HUES6 (cell line): ENCODE results near the gene TNS2.
"Not testable (repeated sequence)": the region's sequence is repeated elsewhere in the genome, so short reads cannot be mapped to it uniquely, and the experiment has no call there.

ENCODE experiments used
- H3K27ac ChIP-seq: 2 replicates; pipeline ENCODE4 v1.7.0; 2013; ENCODE audit warnings: low read depth, mild to moderate bottlenecking, low read length, inconsistent platforms
- H3K27me3 ChIP-seq: 2 replicates; pipeline ENCODE4 v1.6.1; 2013; ENCODE audit warnings: low read length; ENCODE audit not compliant: control insufficient read depth, insufficient read depth
- H3K36me3 ChIP-seq: 2 replicates; pipeline ENCODE4 v1.6.1; 2013; ENCODE audit warnings: low read length; ENCODE audit not compliant: control insufficient read depth, insufficient read depth
- H3K4me1 ChIP-seq: 2 replicates; pipeline ENCODE4 v1.6.1; 2013; ENCODE audit warnings: low read length; ENCODE audit not compliant: control insufficient read depth, insufficient read depth
- H3K4me3 ChIP-seq: 2 replicates; pipeline ENCODE4 v1.5.1; 2013; ENCODE audit warnings: low read depth, low read length
- H3K9ac ChIP-seq: one replicate; pipeline ENCODE4 v1.6.1; 2013; ENCODE audit warnings: mild to moderate bottlenecking, low read length
- H3K9me3 ChIP-seq: 2 replicates; pipeline ENCODE4 v1.6.1; 2013; ENCODE audit warnings: low read depth, low read length; ENCODE audit not compliant: control insufficient read depth, insufficient read depth

TNS2 gene

GRCh38 chr12:53091756-53092155, 41.9 kb downstream of the TNS2 start:
- H3K9ac ChIP-seq, result no peak overlapping the region
- H3K9me3 ChIP-seq, result no peaks in the 10 kb centered on the region
- no peak overlapping the region for H3K27ac ChIP-seq
- no peaks in the 10 kb centered on the region for H3K36me3 ChIP-seq
- H3K4me3 ChIP-seq, result no peak overlapping the region
- H3K27me3 ChIP-seq, result peaks cover 22% of the 10 kb centered on the region
- H3K4me1 ChIP-seq, result peaks cover 6% of the 10 kb centered on the region

GRCh38 chr12:53093777-53094393, 44.0 kb downstream of the TNS2 start:
- Histone ChIP-seq H3K27me3 (peaks cover 35% of the 10 kb centered on the region), H3K27ac (no peak overlapping the region), H3K36me3 (no peaks in the 10 kb centered on the region), H3K4me3 (no peak overlapping the region), H3K4me1 (peaks cover 16% of the 10 kb centered on the region), H3K9me3 (no peaks in the 10 kb centered on the region), H3K9ac (no peak overlapping the region)

- peaks cover 20% of the 10 kb centered on the region for H3K4me1 ChIP-seq
- H3K36me3 ChIP-seq, result no peaks in the 10 kb centered on the region
- peaks cover 39% of the 10 kb centered on the region for H3K27me3 ChIP-seq
- H3K27ac ChIP-seq, result no peak overlapping the region
- H3K4me3 ChIP-seq, result no peak overlapping the region
- no peaks in the 10 kb centered on the region for H3K9me3 ChIP-seq
- no peak overlapping the region for H3K9ac ChIP-seq
These were observed 44.5 kb downstream of the TNS2 start for GRCh38 chr12:53094394-53094787.

GRCh38 chr12:53094796-53095595, 45.1 kb downstream of the TNS2 start:
- peaks cover 20% of the 10 kb centered on the region for H3K4me1 ChIP-seq
- not testable (repeated sequence) for H3K9ac ChIP-seq, H3K36me3 ChIP-seq, H3K9me3 ChIP-seq, H3K27ac ChIP-seq, H3K4me3 ChIP-seq
- peaks cover 39% of the 10 kb centered on the region for H3K27me3 ChIP-seq

GRCh38 chr12:53095596-53095895, 45.7 kb downstream of the TNS2 start:
- not testable (repeated sequence) for H3K9me3 ChIP-seq, H3K9ac ChIP-seq, H3K4me3 ChIP-seq, H3K27ac ChIP-seq, H3K36me3 ChIP-seq
- Histone ChIP-seq H3K4me1 (peaks cover 20% of the 10 kb centered on the region), H3K27me3 (peaks cover 39% of the 10 kb centered on the region)

GRCh38 chr12:53096089-53096741, 46.4 kb downstream of the TNS2 start:
- H3K36me3 ChIP-seq, result no peaks in the 10 kb centered on the region
- H3K4me3 ChIP-seq, result peak overlapping the region; percentile 95
- peaks cover 39% of the 10 kb centered on the region for H3K27me3 ChIP-seq
- no peak overlapping the region for H3K27ac ChIP-seq
- no peak overlapping the region for H3K9ac ChIP-seq
- no peaks in the 10 kb centered on the region for H3K9me3 ChIP-seq
- peaks cover 20% of the 10 kb centered on the region for H3K4me1 ChIP-seq

GRCh38 chr12:53096759-53097158, 46.9 kb downstream of the TNS2 start:
- Histone ChIP-seq H3K4me3 (peak overlapping the region; percentile 95), H3K27ac (no peak overlapping the region), H3K27me3 (peaks cover 35% of the 10 kb centered on the region), H3K4me1 (peaks cover 20% of the 10 kb centered on the region), H3K36me3 (no peaks in the 10 kb centered on the region), H3K9ac (no peak overlapping the region), H3K9me3 (no peaks in the 10 kb centered on the region)

- peaks cover 20% of the 10 kb centered on the region for H3K4me1 ChIP-seq
- H3K9me3 ChIP-seq, result no peaks in the 10 kb centered on the region
- peak overlapping the region; percentile 95 for H3K4me3 ChIP-seq
- no peak overlapping the region for H3K9ac ChIP-seq
- peaks cover 35% of the 10 kb centered on the region for H3K27me3 ChIP-seq
- no peak overlapping the region for H3K27ac ChIP-seq
- no peaks in the 10 kb centered on the region for H3K36me3 ChIP-seq
These were observed 47.3 kb downstream of the TNS2 start for GRCh38 chr12:53097207-53097563.

GRCh38 chr12:53097564-53098353, 47.9 kb downstream of the TNS2 start, which contains the start of gene IGFBP6:
IGFBP6 (plus strand) TSS chr12:53097667; CDS start chr12:53097718, 51 bp downstream.
- H3K27me3 ChIP-seq, result peaks cover 35% of the 10 kb centered on the region
- no peak within 1 kb of the TSS for H3K27ac ChIP-seq
- no peaks in the 10 kb centered on the region for H3K9me3 ChIP-seq
- peak within 1 kb of the TSS; percentile 43 for H3K9ac ChIP-seq
- H3K4me1 ChIP-seq, result peaks cover 20% of the 10 kb centered on the region
- H3K36me3 ChIP-seq, result no peaks in the 10 kb centered on the region
- peak within 1 kb of the TSS; percentile 95 for H3K4me3 ChIP-seq

GRCh38 chr12:53098354-53098981, 48.6 kb downstream of the TNS2 start:
- Histone ChIP-seq H3K27ac (no peak overlapping the region), H3K4me1 (peaks cover 20% of the 10 kb centered on the region), H3K36me3 (no peaks in the 10 kb centered on the region), H3K27me3 (peaks cover 35% of the 10 kb centered on the region), H3K9ac (no peak overlapping the region), H3K9me3 (no peaks in the 10 kb centered on the region), H3K4me3 (peak overlapping the region; percentile 95)
